Fibroblast of pulmonary artery (primary cell): Measurements from ENCODE around the gene PDE6C.

Experiments
- DNase-seq: peaks from one replicate; pipeline ENCODE4 v3.0.0-alpha.2; 2010; ENCODE audit warnings: low read depth
- H3K4me3 ChIP-seq: replicated peaks from 2 replicates; pipeline ENCODE4 v1.5.1; 2011; ENCODE audit warnings: low read depth, mild to moderate bottlenecking, control low read depth, low read length, moderate library complexity
- TF ChIP-seq, protein P1 (sequence below): IDR thresholded peaks from 2 replicates; pipeline ENCODE4 v1.5.1; 2011; ENCODE audit warnings: mild to moderate bottlenecking, control low read depth, low read length, inconsistent platforms; ENCODE audit errors: missing control alignments

Gene PDE6C

DNA sequence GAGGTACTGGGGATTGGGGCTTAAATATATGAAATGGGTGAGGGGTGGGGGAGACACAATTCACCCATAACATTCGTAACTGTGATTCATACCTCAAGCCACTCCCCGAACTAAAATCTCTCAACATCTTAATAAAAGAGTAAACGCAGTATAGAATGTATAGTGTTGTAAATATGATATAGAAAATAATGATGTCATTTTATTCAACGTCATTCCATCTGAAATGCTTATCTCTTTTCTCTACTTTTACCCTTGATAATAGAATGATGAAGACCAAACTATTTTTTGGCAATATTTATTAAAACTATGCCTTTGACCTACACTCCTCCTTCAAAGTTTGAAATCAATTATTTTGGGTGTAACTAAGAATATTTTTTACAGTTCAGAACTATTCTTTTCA lies 53.7 kb downstream of the PDE6C start:
- H3K4me3 ChIP-seq: no peak overlapping the region
- DNase-seq: no peak
- TF ChIP-seq, protein P1, sequence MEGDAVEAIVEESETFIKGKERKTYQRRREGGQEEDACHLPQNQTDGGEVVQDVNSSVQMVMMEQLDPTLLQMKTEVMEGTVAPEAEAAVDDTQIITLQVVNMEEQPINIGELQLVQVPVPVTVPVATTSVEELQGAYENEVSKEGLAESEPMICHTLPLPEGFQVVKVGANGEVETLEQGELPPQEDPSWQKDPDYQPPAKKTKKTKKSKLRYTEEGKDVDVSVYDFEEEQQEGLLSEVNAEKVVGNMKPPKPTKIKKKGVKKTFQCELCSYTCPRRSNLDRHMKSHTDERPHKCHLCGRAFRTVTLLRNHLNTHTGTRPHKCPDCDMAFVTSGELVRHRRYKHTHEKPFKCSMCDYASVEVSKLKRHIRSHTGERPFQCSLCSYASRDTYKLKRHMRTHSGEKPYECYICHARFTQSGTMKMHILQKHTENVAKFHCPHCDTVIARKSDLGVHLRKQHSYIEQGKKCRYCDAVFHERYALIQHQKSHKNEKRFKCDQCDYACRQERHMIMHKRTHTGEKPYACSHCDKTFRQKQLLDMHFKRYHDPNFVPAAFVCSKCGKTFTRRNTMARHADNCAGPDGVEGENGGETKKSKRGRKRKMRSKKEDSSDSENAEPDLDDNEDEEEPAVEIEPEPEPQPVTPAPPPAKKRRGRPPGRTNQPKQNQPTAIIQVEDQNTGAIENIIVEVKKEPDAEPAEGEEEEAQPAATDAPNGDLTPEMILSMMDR: no peak

DNA sequence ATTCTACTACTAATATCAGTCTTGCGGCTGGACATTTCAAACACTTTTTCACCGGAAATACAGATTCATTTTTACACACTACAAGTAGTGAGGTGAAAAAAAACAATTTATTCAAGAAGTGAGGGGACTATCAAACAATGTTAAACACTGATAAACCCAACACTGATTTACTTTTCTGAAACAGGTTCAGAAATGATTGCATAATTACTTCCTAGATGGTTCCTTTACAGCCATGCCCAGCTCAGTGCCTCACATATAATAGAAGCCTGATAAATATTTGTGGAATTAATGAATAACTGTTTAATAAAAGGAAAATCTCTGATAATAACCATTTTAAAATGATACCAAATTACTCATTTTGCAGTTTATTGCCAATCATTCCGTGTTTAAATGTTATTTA lies 55.5 kb downstream of the PDE6C start:
- TF ChIP-seq, protein P1: no peak
- H3K4me3 ChIP-seq: no peak overlapping the region
- no peak for DNase-seq

DNA sequence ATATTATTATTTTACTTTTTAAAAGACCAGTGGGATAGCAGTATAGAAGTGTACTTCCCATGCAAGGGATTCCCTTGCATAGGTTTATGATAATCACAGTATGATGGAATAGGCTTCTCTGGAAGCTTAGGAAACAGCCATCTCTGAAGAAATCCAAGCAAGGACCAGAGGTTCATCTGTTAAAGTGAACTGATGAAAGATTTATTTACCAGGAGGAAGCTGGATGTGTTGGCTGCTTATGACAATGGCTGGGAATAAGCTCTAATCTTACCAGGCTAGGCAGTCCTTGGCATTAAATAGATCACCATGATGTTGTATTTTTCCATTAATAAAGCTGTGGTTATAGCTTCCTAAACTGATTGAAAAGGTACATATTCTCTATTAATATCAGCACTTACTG lies 58.0 kb downstream of the PDE6C start:
- TF ChIP-seq, protein P1: no peak
- DNase-seq: no peak
- no peak overlapping the region for H3K4me3 ChIP-seq

DNA sequence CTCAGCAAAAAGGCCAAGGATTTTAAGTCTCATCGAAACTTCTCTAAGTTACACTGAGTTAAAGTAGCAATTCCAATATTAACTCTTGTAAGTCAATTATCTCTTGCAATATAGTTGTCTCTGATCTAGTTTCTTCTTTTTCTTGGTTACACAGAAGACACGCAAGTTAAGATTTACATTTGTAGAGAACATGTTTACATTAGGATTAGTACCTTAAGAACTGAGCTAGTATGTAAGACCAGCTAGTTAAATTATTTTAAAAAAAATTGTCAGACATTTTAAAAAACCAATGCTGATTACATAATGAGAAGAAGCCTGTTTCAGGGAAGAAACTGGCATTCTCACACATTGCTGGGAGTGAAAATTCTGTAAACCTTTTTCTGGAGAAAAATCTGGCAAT lies 58.7 kb downstream of the PDE6C start:
- no peak for DNase-seq
- no peak overlapping the region for H3K4me3 ChIP-seq
- TF ChIP-seq, protein P1: no peak

DNA sequence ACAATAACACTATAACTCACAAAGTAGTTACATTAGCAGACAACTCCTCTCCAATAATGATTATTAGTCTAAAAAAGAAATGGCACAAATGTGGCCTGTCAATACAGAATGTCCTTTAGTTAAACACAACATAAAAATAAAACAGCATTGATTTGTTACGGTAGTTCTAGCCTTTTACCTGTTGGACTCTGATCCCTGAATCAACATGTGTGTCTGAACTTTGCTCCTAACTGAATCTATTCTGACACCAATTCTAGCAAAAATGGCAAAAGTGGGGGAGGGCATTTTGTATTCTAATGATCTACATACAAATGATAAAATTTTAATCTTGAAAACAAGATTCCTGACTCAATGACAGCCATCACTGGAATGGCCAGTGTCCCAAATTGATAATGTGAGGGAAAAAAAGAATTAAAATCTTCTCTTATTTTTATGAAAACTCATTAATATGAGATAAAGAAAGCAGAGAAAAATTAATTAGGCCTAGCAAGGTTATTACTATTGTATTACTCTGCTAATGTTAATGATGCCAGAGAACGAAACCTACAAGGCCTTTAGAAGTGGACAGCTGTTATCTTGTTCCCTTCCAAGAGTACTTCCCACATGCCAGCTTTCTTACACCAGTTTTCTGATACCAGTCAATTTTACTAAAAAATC lies 59.8 kb downstream of the PDE6C start:
- H3K4me3 ChIP-seq: no peak overlapping the region
- TF ChIP-seq, protein P1: no peak
- DNase-seq: no peak

DNA sequence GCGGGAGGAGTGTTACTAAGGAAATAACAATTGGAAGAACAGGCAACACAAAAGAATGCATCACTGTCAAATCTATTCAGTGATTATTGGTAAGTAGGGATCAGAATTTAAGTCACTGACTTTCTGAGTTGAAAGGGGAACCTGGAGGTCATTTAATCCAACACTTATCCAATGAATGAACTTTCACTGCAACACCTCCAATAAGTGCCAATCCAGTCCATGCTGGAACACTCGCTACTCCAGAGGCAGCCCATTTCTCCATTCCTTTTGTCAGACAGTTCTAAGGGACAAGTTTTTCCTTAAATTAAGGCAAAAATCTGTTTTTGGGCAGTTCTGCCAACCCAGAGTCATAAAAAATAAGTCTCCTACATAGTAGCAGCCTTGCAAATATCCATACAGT lies 60.6 kb downstream of the PDE6C start:
- H3K4me3 ChIP-seq: no peak overlapping the region
- DNase-seq: no peak
- TF ChIP-seq, protein P1: no peak

DNA sequence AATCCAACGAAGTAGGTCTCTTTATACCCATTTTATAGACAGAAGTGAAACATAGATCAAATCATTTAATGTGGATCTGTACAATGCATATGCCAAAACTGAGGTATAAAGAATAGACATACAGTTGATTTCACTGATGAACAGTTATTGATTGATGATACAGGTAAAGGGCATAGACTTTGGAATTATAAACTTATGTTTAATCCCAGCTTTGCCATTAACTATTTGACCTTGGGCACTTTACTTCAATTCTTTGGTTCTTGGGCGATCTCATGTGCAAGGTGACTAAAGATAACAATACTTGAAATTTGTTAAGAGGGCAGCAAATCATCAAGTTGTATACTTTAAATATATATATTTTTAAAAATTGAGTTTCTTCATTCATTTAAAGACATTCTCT lies 61.5 kb downstream of the PDE6C start:
- no peak overlapping the region for H3K4me3 ChIP-seq
- DNase-seq: no peak
- TF ChIP-seq, protein P1: no peak
